ENCODE measurements around the gene COL25A1. TPM values are rescaled to one million over a fixed set of nuclear protein-coding genes. Genes with fewer than 3 reads are reported as not detected.

The COL25A1 gene
- total RNA-seq, 1 donor from 2014 or later, result 10.4 TPM

- H3K27me3 ChIP-seq (ENCODE audit: insufficient read depth, low read length), result peaks cover 3% of the 10 kb centered on the region
- H3K27ac Mint-ChIP-seq (ENCODE audit: unreplicated experiment), result no peak overlapping the region
- H3K9me3 ChIP-seq (ENCODE audit: insufficient read depth, low read depth, low read length), result no peaks in the 10 kb centered on the region
- no peak overlapping the region for H3K4me2 ChIP-seq (ENCODE audit: low read length)
- H3K4me3 ChIP-seq (ENCODE audit: insufficient read depth, low read depth, low read length), result no peak overlapping the region
- no peak overlapping the region for H2AFZ ChIP-seq (ENCODE audit: low read depth, low read length)
- H3K36me3 ChIP-seq (ENCODE audit: insufficient read depth, low read length), result no peaks in the 10 kb centered on the region
- H3K36me3 Mint-ChIP-seq (ENCODE audit: low read depth, unreplicated experiment), result no peaks in the 10 kb centered on the region
- DNase-seq (ENCODE audit: low read depth) (no peak), FAIRE-seq (no peak)
- H3K4me1 ChIP-seq (ENCODE audit: insufficient read depth, low read length), result no peaks in the 10 kb centered on the region
- no peaks in the 10 kb centered on the region for H3K4me1 Mint-ChIP-seq (ENCODE audit: low read depth, unreplicated experiment)
- no peak overlapping the region for H3K9ac ChIP-seq (ENCODE audit: low read length)
- H3K27me3 Mint-ChIP-seq (ENCODE audit: low read depth, unreplicated experiment), result peaks cover 5% of the 10 kb centered on the region
- H3K9me3 Mint-ChIP-seq (ENCODE audit: unreplicated experiment), result no peaks in the 10 kb centered on the region
- no peaks in the 10 kb centered on the region for H4K20me1 ChIP-seq (ENCODE audit: insufficient read depth, low read length)
- no peak overlapping the region for H3K27ac ChIP-seq (ENCODE audit: low read depth, low read length)
- no peak overlapping the region for H3K4me3 Mint-ChIP-seq (ENCODE audit: unreplicated experiment)
- H3K79me2 ChIP-seq (ENCODE audit: insufficient read depth, low read length), result no peaks in the 10 kb centered on the region
- TF ChIP-seq CTCF (IDR thresholded peaks at IDR 0.05; ENCODE audit: insufficient read depth, low read depth, low read length) (no peak), EZH2 (IDR thresholded peaks at IDR 0.05; ENCODE audit: insufficient read depth, low read length) (no peak)
Measured at GRCh38 chr4:108772402-108772801, 530.1 kb downstream of the COL25A1 start.

GRCh38 chr4:108766058-108766457 lies 536.4 kb downstream of the COL25A1 start:
- Histone ChIP-seq H3K27me3 (ENCODE audit: insufficient read depth, low read length) (peaks cover 22% of the 10 kb centered on the region), H3K9me3 (ENCODE audit: insufficient read depth, low read depth, low read length) (no peaks in the 10 kb centered on the region), H4K20me1 (ENCODE audit: insufficient read depth, low read length) (no peaks in the 10 kb centered on the region), H3K36me3 (ENCODE audit: insufficient read depth, low read length) (no peaks in the 10 kb centered on the region), H2AFZ (ENCODE audit: low read depth, low read length) (no peak overlapping the region), H3K4me3 (ENCODE audit: insufficient read depth, low read depth, low read length) (no peak overlapping the region), H3K27ac (ENCODE audit: low read depth, low read length) (no peak overlapping the region), H3K9ac (ENCODE audit: low read length) (no peak overlapping the region), H3K79me2 (ENCODE audit: insufficient read depth, low read length) (no peaks in the 10 kb centered on the region), H3K4me1 (ENCODE audit: insufficient read depth, low read length) (peaks cover 7% of the 10 kb centered on the region), H3K4me2 (ENCODE audit: low read length) (no peak overlapping the region)
- Mint-ChIP-seq H3K9me3 (ENCODE audit: unreplicated experiment) (no peaks in the 10 kb centered on the region), H3K36me3 (ENCODE audit: low read depth, unreplicated experiment) (no peaks in the 10 kb centered on the region), H3K27ac (ENCODE audit: unreplicated experiment) (no peak overlapping the region), H3K4me1 (ENCODE audit: low read depth, unreplicated experiment) (no peaks in the 10 kb centered on the region), H3K4me3 (ENCODE audit: unreplicated experiment) (no peak overlapping the region), H3K27me3 (ENCODE audit: low read depth, unreplicated experiment) (peaks cover 20% of the 10 kb centered on the region)
- FAIRE-seq (no peak), DNase-seq (ENCODE audit: low read depth) (no peak)
- no peak for TF ChIP-seq CTCF (IDR thresholded peaks at IDR 0.05; ENCODE audit: insufficient read depth, low read depth, low read length)
- TF ChIP-seq EZH2 (IDR thresholded peaks at IDR 0.05; ENCODE audit: insufficient read depth, low read length), result no peak

GRCh38 chr4:108763986-108764385 lies 538.5 kb downstream of the COL25A1 start:
- Mint-ChIP-seq H3K4me1 (ENCODE audit: low read depth, unreplicated experiment) (no peaks in the 10 kb centered on the region), H3K27ac (ENCODE audit: unreplicated experiment) (no peak overlapping the region), H3K27me3 (ENCODE audit: low read depth, unreplicated experiment) (peaks cover 25% of the 10 kb centered on the region), H3K36me3 (ENCODE audit: low read depth, unreplicated experiment) (no peaks in the 10 kb centered on the region), H3K4me3 (ENCODE audit: unreplicated experiment) (no peak overlapping the region), H3K9me3 (ENCODE audit: unreplicated experiment) (no peaks in the 10 kb centered on the region)
- Histone ChIP-seq H2AFZ (ENCODE audit: low read depth, low read length) (no peak overlapping the region), H3K4me2 (ENCODE audit: low read length) (no peak overlapping the region), H3K27ac (ENCODE audit: low read depth, low read length) (no peak overlapping the region), H4K20me1 (ENCODE audit: insufficient read depth, low read length) (no peaks in the 10 kb centered on the region), H3K79me2 (ENCODE audit: insufficient read depth, low read length) (no peaks in the 10 kb centered on the region), H3K36me3 (ENCODE audit: insufficient read depth, low read length) (no peaks in the 10 kb centered on the region), H3K9ac (ENCODE audit: low read length) (no peak overlapping the region), H3K4me1 (ENCODE audit: insufficient read depth, low read length) (peaks cover 7% of the 10 kb centered on the region), H3K4me3 (ENCODE audit: insufficient read depth, low read depth, low read length) (no peak overlapping the region), H3K27me3 (ENCODE audit: insufficient read depth, low read length) (peaks cover 25% of the 10 kb centered on the region), H3K9me3 (ENCODE audit: insufficient read depth, low read depth, low read length) (no peaks in the 10 kb centered on the region)
- TF ChIP-seq CTCF (IDR thresholded peaks at IDR 0.05; ENCODE audit: insufficient read depth, low read depth, low read length), result no peak
- no peak for TF ChIP-seq EZH2 (IDR thresholded peaks at IDR 0.05; ENCODE audit: insufficient read depth, low read length)
- DNase-seq (ENCODE audit: low read depth) (no peak), FAIRE-seq (no peak)

Measured in astrocyte (in vitro differentiated cells and primary cell).